Thoracic aorta (tissue), 2 donors: ENCODE measurements around the gene NACC1. TPM values are rescaled to one million over a fixed set of nuclear protein-coding genes. Genes with fewer than 3 reads are reported as not detected.
"Not testable (repeated sequence)": the region's sequence is repeated elsewhere in the genome, so short reads cannot be mapped to it uniquely, and the experiment has no call there.

Source experiments
- ATAC-seq: fragments of 150-250 bp; one replicate; pipeline ENCODE4 v1.8.0; 2017; ENCODE audit warnings: low read depth; ENCODE audit not compliant: insufficient number of reproducible peaks, low FRiP score
- DNase-seq: peaks from one replicate; pipeline ENCODE4 v3.0.0-alpha.2; 2020; ENCODE audit warnings: low spot score
- H3K27ac ChIP-seq, 2 donors: fragments of 200-600 bp; sonication (generic); 1 replicate in 1 of 2; 2 replicates in 1 of 2; pipeline ENCODE4 v1.5.1; 2016; ENCODE audit warnings: mild to moderate bottlenecking in 2 of 2, moderate library complexity in 2 of 2
- H3K27me3 ChIP-seq: fragments of 200-600 bp; sonication (generic); replicated peaks from 2 replicates; pipeline ENCODE4 v1.6.0; 2016; ENCODE audit warnings: mild to moderate bottlenecking; ENCODE audit not compliant: insufficient read depth
- H3K36me3 ChIP-seq: fragments of 200-600 bp; sonication (generic); one replicate; pipeline ENCODE4 v1.5.1; 2016
- H3K4me1 ChIP-seq, 2 donors: fragments of 200-600 bp; sonication (generic); 1 replicate in 1 of 2; 2 replicates in 1 of 2; pipeline versions ENCODE4 v1.5.1 to v1.6.0; 2016; ENCODE audit warnings: low read depth in 2 of 2, mild to moderate bottlenecking in 1 of 2; ENCODE audit not compliant: control insufficient read depth in 1 of 2
- H3K4me3 ChIP-seq: fragments of 200-600 bp; sonication (generic); 2 replicates; pipeline ENCODE4 v1.5.1; 2016; ENCODE audit warnings: mild to moderate bottlenecking
- H3K9me3 ChIP-seq: fragments of 200-600 bp; sonication (generic); 2 replicates; pipeline ENCODE4 v1.5.1; 2016
- CTCF ChIP-seq: fragments of 200-600 bp; sonication (generic); IDR thresholded peaks from one replicate; pipeline ENCODE4 v1.5.1; 2019; ENCODE audit warnings: antibody characterized with exemption
- total RNA-seq, 2 donors: library from RNA; depleted of rRNA; stranded (reverse); fragments of >200 nt; gene quantifications; one replicate each; pipeline versions ENCODE4 v1.1.0 to v1.2.3, GENCODE V29; 2016

Gene NACC1
- total RNA-seq, 2 donors from 2014 or later = 27.2 to 28.8 TPM

GRCh38 chr19:13173139-13173737, 55.2 kb downstream of the NACC1 start:
- H3K4me1 ChIP-seq = peaks cover 23 to 40% of the 10 kb centered on the region in 2 donors
- H3K36me3 ChIP-seq = no peaks in the 10 kb centered on the region
- TF ChIP-seq CTCF = no peak
- H3K27ac ChIP-seq = peak overlapping the region; percentile 86 to 91
- H3K4me3 ChIP-seq = no peak overlapping the region
- no peaks in the 10 kb centered on the region for H3K9me3 ChIP-seq
- ATAC-seq (no peak), DNase-seq (no peak)
- H3K27me3 ChIP-seq = no peaks in the 10 kb centered on the region

- no peak overlapping the region for H3K4me3 ChIP-seq
- H3K27me3 ChIP-seq = no peaks in the 10 kb centered on the region
- H3K36me3 ChIP-seq = no peaks in the 10 kb centered on the region
- H3K9me3 ChIP-seq = no peaks in the 10 kb centered on the region
- H3K4me1 ChIP-seq = peaks cover 17 to 19% of the 10 kb centered on the region in 2 donors
- TF ChIP-seq CTCF = no peak
- DNase-seq (no peak), ATAC-seq (no peak)
- H3K27ac ChIP-seq = no peak overlapping the region
Measured at GRCh38 chr19:13176345-13176744, 58.3 kb downstream of the NACC1 start.

GRCh38 chr19:13177584-13177983, 59.5 kb downstream of the NACC1 start:
- H3K4me3 ChIP-seq, H3K36me3 ChIP-seq, DNase-seq, H3K9me3 ChIP-seq, H3K27me3 ChIP-seq, H3K27ac ChIP-seq, ATAC-seq: not testable (repeated sequence)
- peaks cover 17 to 20% of the 10 kb centered on the region in 2 donors for H3K4me1 ChIP-seq

GRCh38 chr19:13178291-13178690, 60.2 kb downstream of the NACC1 start:
- H3K27me3 ChIP-seq, H3K36me3 ChIP-seq, H3K4me3 ChIP-seq, ATAC-seq, H3K9me3 ChIP-seq, H3K27ac ChIP-seq, DNase-seq: not testable (repeated sequence)
- peaks cover 10 to 13% of the 10 kb centered on the region in 2 donors for H3K4me1 ChIP-seq

GRCh38 chr19:13181747-13182388, 63.8 kb downstream of the NACC1 start:
- peak; percentile 28 for ATAC-seq
- Histone ChIP-seq H3K4me3 (peak overlapping the region; percentile 29), H3K27ac (no peak overlapping the region), H3K36me3 (no peaks in the 10 kb centered on the region), H3K27me3 (no peaks in the 10 kb centered on the region), H3K4me1 (peaks cover 8 to 9% of the 10 kb centered on the region in 2 donors), H3K9me3 (no peaks in the 10 kb centered on the region)
- no peak for TF ChIP-seq CTCF
- no peak for DNase-seq

- not testable (repeated sequence) for H3K36me3 ChIP-seq, H3K27ac ChIP-seq, H3K27me3 ChIP-seq, H3K9me3 ChIP-seq, H3K4me1 ChIP-seq, H3K4me3 ChIP-seq, DNase-seq, ATAC-seq
Measured at GRCh38 chr19:13184926-13185325, 66.9 kb downstream of the NACC1 start.

- not testable (repeated sequence) for H3K36me3 ChIP-seq, H3K9me3 ChIP-seq, H3K27me3 ChIP-seq, H3K27ac ChIP-seq, H3K4me3 ChIP-seq, ATAC-seq, DNase-seq, H3K4me1 ChIP-seq
Measured at GRCh38 chr19:13185763-13186657, 67.9 kb downstream of the NACC1 start.

- not testable (repeated sequence) for H3K27me3 ChIP-seq, H3K9me3 ChIP-seq, DNase-seq, H3K4me1 ChIP-seq, H3K36me3 ChIP-seq, ATAC-seq, H3K27ac ChIP-seq, H3K4me3 ChIP-seq
Measured at GRCh38 chr19:13186688-13187087, 68.6 kb downstream of the NACC1 start.
